ENCODE results near the gene TAF4B. TPM values are rescaled to one million over a fixed set of nuclear protein-coding genes. Genes with fewer than 3 reads are reported as not detected.

The TAF4B gene
- polyA plus RNA-seq, 3 donors, result 0.64 to 1.2 (median 0.92) TPM

GRCh38 chr18:26397019-26397418 is 170.8 kb downstream of the TAF4B start:
- Mint-ChIP-seq H3K4me3 (no peak overlapping the region), H3K27me3 (ENCODE audit: low read depth in 3 of 3) (peaks cover 0 to 2% (median 0%) of the 10 kb centered on the region in 3 donors), H3K27ac (no peak overlapping the region), H3K36me3 (no peaks in the 10 kb centered on the region), H3K4me1 (no peaks in the 10 kb centered on the region), H3K9me3 (no peaks in the 10 kb centered on the region)
- Histone ChIP-seq H3K27me3 (ENCODE audit: control insufficient read depth in 2 of 2, insufficient read depth in 2 of 2, low read length in 2 of 2) (no peaks in the 10 kb centered on the region), H3K9ac (ENCODE audit: insufficient read depth, low read length, poor library complexity, severe bottlenecking) (no peak overlapping the region), H3K9me3 (replicated peaks in 1 of 2; ENCODE audit: control insufficient read depth in 1 of 2, insufficient read depth in 1 of 2, low read length in 2 of 2) (no peaks in the 10 kb centered on the region), H3K36me3 (replicated peaks in 1 of 2; ENCODE audit: control insufficient read depth in 1 of 2, insufficient read depth in 2 of 2, low read length in 2 of 2) (no peaks in the 10 kb centered on the region), H3K79me2 (ENCODE audit: insufficient read depth, low read length) (no peaks in the 10 kb centered on the region), H3K4me2 (replicated peaks; ENCODE audit: extremely low read depth, low read length, poor library complexity, severe bottlenecking) (no peak overlapping the region), H4K20me1 (ENCODE audit: insufficient read depth, low read length) (no peaks in the 10 kb centered on the region), H3K4me1 (ENCODE audit: control insufficient read depth in 1 of 2, insufficient read depth in 2 of 2, low read length in 2 of 2) (no peaks in the 10 kb centered on the region), H3K27ac (ENCODE audit: low read depth in 1 of 2, low read length in 2 of 2) (no peak overlapping the region), H3K4me3 (replicated peaks in 1 of 3; ENCODE audit: low read depth in 2 of 3, low read length in 3 of 3) (no peak overlapping the region), H2AFZ (ENCODE audit: insufficient read depth, low read depth, low read length, poor library complexity, severe bottlenecking) (no peak overlapping the region)
- intact Hi-C loops (cut with micrococcal nuclease), result no loop called here
- TF ChIP-seq, protein P1, sequence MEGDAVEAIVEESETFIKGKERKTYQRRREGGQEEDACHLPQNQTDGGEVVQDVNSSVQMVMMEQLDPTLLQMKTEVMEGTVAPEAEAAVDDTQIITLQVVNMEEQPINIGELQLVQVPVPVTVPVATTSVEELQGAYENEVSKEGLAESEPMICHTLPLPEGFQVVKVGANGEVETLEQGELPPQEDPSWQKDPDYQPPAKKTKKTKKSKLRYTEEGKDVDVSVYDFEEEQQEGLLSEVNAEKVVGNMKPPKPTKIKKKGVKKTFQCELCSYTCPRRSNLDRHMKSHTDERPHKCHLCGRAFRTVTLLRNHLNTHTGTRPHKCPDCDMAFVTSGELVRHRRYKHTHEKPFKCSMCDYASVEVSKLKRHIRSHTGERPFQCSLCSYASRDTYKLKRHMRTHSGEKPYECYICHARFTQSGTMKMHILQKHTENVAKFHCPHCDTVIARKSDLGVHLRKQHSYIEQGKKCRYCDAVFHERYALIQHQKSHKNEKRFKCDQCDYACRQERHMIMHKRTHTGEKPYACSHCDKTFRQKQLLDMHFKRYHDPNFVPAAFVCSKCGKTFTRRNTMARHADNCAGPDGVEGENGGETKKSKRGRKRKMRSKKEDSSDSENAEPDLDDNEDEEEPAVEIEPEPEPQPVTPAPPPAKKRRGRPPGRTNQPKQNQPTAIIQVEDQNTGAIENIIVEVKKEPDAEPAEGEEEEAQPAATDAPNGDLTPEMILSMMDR (IDR thresholded peaks at IDR 0.05), result no peak
- no peak for DNase-seq
- WGBS (ENCODE audit: insufficient coverage), result no CpG with 5 or more reads among the region's 4 CpGs

GRCh38 chr18:26403491-26403890 is 177.2 kb downstream of the TAF4B start:
- Histone ChIP-seq H2AFZ (ENCODE audit: insufficient read depth, low read depth, low read length, poor library complexity, severe bottlenecking) (no peak overlapping the region), H3K9me3 (replicated peaks in 1 of 2; ENCODE audit: control insufficient read depth in 1 of 2, insufficient read depth in 1 of 2, low read length in 2 of 2) (no peaks in the 10 kb centered on the region), H3K4me3 (replicated peaks in 1 of 3; ENCODE audit: low read depth in 2 of 3, low read length in 3 of 3) (no peak overlapping the region), H3K4me2 (replicated peaks; ENCODE audit: extremely low read depth, low read length, poor library complexity, severe bottlenecking) (no peak overlapping the region), H3K4me1 (ENCODE audit: control insufficient read depth in 1 of 2, insufficient read depth in 2 of 2, low read length in 2 of 2) (no peaks in the 10 kb centered on the region), H3K27me3 (ENCODE audit: control insufficient read depth in 2 of 2, insufficient read depth in 2 of 2, low read length in 2 of 2) (no peaks in the 10 kb centered on the region), H3K27ac (ENCODE audit: low read depth in 1 of 2, low read length in 2 of 2) (no peak overlapping the region), H3K36me3 (replicated peaks in 1 of 2; ENCODE audit: control insufficient read depth in 1 of 2, insufficient read depth in 2 of 2, low read length in 2 of 2) (no peaks in the 10 kb centered on the region), H3K9ac (ENCODE audit: insufficient read depth, low read length, poor library complexity, severe bottlenecking) (no peak overlapping the region), H3K79me2 (ENCODE audit: insufficient read depth, low read length) (no peaks in the 10 kb centered on the region), H4K20me1 (ENCODE audit: insufficient read depth, low read length) (no peaks in the 10 kb centered on the region)
- H3K27ac Mint-ChIP-seq, result no peak overlapping the region
- TF ChIP-seq, protein P1 (IDR thresholded peaks at IDR 0.05), result no peak
- no peaks in the 10 kb centered on the region for H3K27me3 Mint-ChIP-seq (ENCODE audit: low read depth in 3 of 3)
- H3K36me3 Mint-ChIP-seq, result no peaks in the 10 kb centered on the region
- H3K4me3 Mint-ChIP-seq, result no peak overlapping the region
- no CpG with 5 or more reads among the region's 1 CpG for WGBS (ENCODE audit: insufficient coverage)
- H3K4me1 Mint-ChIP-seq, result no peaks in the 10 kb centered on the region
- no peak for DNase-seq
- H3K9me3 Mint-ChIP-seq, result no peaks in the 10 kb centered on the region
- intact Hi-C loops (cut with micrococcal nuclease), result no loop called here
